Endothelial cell of umbilical vein (primary cell): Measurements from ENCODE around the gene RORC. TPM values are rescaled to one million over a fixed set of nuclear protein-coding genes. Genes with fewer than 3 reads are reported as not detected.

ENCODE experiments used
- BruUV-seq: library from RNA; stranded (reverse); fragments of 400-500 nt; replicated peaks from 2 replicates; lab custom pipeline; 2021; lab: Mats Ljungman, UMichigan
- CTCF ChIA-PET: fragments of 300-600, 350-600 bp; sonication (Branson Sonifier 250); formaldehyde crosslinking; loops from one replicate; lab custom pipeline; 2021; ENCODE audit warnings: antibody characterized with exemption, inconsistent platforms; lab: Charles Lee
- POLR2A ChIA-PET: fragments of 300-600, 350-600 bp; sonication (Branson Sonifier 250); formaldehyde crosslinking; loops from one replicate; lab custom pipeline; 2021; ENCODE audit warnings: antibody characterized with exemption, inconsistent platforms; lab: Charles Lee
- DNase-seq: peaks from one replicate; pipeline ENCODE4 v3.0.0-alpha.2; 2011; ENCODE audit warnings: low read depth, low spot score
- FAIRE-seq: peaks from 2 replicates; lab custom pipeline; 2011; peaks lifted over from hg19 to GRCh38; lab: Jason Lieb, UNC
- H2AFZ ChIP-seq: 2 replicates; pipeline ENCODE4 v1.6.0; 2012; ENCODE audit warnings: low read depth, low read length, control low read depth, inconsistent platforms
- H3K27ac ChIP-seq: 2 replicates; pipeline ENCODE4 v1.5.1; 2011; ENCODE audit warnings: low read depth, mild to moderate bottlenecking, control low read depth, low read length, moderate library complexity; ENCODE audit not compliant: insufficient read depth
- H3K27me3 ChIP-seq, 2 experiments: 2 replicates each; pipeline versions ENCODE4 v1.6.0 to v1.6.1; 2011; ENCODE audit warnings: low read length in 2 of 2, mixed read lengths in 1 of 2; ENCODE audit not compliant: control insufficient read depth in 2 of 2, insufficient read depth in 2 of 2
- H3K36me3 ChIP-seq, 2 experiments: 2 replicates in 1 of 2; 3 replicates in 1 of 2; pipeline ENCODE4 v1.5.1; 2011; ENCODE audit warnings: low read length in 2 of 2, mild to moderate bottlenecking in 1 of 2, moderate library complexity in 1 of 2; ENCODE audit not compliant: control insufficient read depth in 2 of 2, insufficient read depth in 2 of 2; ENCODE audit errors: extremely low read depth in 1 of 2
- H3K4me1 ChIP-seq: 3 replicates; pipeline ENCODE4 v1.5.1; 2011; ENCODE audit warnings: mild to moderate bottlenecking, low read length; ENCODE audit not compliant: control insufficient read depth, insufficient read depth; ENCODE audit errors: extremely low read depth
- H3K4me2 ChIP-seq: 2 replicates; pipeline ENCODE4 v1.6.1; 2011; ENCODE audit warnings: low read length, control low read depth, mixed read lengths; ENCODE audit not compliant: insufficient read depth
- H3K4me3 ChIP-seq, 3 experiments: fragments of 200-600 bp in 1 of 3; sonication (generic), shearing (Covaris generic) in 1 of 3; replicated peaks in 1 of 3; 2 replicates each; pipeline ENCODE4 v1.5.1; 2011 to 2016; ENCODE audit warnings: control low read depth in 3 of 3, low read length in 3 of 3, mild to moderate bottlenecking in 2 of 3, inconsistent platforms in 1 of 3, low read depth in 1 of 3, moderate library complexity in 1 of 3; ENCODE audit not compliant: insufficient read depth in 1 of 3
- H3K79me2 ChIP-seq: 2 replicates; pipeline ENCODE4 v1.6.0; 2012; ENCODE audit warnings: low read length, inconsistent platforms; ENCODE audit not compliant: control insufficient read depth, insufficient read depth
- H3K9ac ChIP-seq: replicated peaks from 2 replicates; pipeline ENCODE3; 2011; ENCODE audit warnings: low read length, control low read depth; ENCODE audit not compliant: insufficient read depth; ENCODE audit errors: extremely low read depth
- H3K9me1 ChIP-seq: replicated peaks from 3 replicates; pipeline ENCODE4 v1.6.0; 2011; ENCODE audit warnings: mild to moderate bottlenecking, low read length; ENCODE audit not compliant: control insufficient read depth, insufficient read depth; ENCODE audit errors: extremely low read depth
- H3K9me3 ChIP-seq: replicated peaks from 2 replicates; pipeline ENCODE4 v1.5.1; 2012; ENCODE audit warnings: low read length, inconsistent platforms; ENCODE audit not compliant: control insufficient read depth, insufficient read depth
- H4K20me1 ChIP-seq: replicated peaks from 2 replicates; pipeline ENCODE3; 2011; ENCODE audit warnings: mild to moderate bottlenecking, low read length; ENCODE audit not compliant: control insufficient read depth, insufficient read depth; ENCODE audit errors: extremely low read depth
- GATA2 ChIP-seq: IDR thresholded peaks from 2 replicates; pipeline ENCODE4 v1.7.0; 2011; ENCODE audit warnings: low read depth, mild to moderate bottlenecking, moderate library complexity, mixed read lengths, low read length; ENCODE audit not compliant: insufficient read length, insufficient read depth
- JUN ChIP-seq: IDR thresholded peaks from 2 replicates; pipeline ENCODE4 v1.6.1; 2011; ENCODE audit warnings: borderline replicate concordance, low read depth; ENCODE audit not compliant: insufficient read length, insufficient read depth
- MYC ChIP-seq: IDR thresholded peaks from one replicate; pipeline ENCODE4 v1.6.1; 2011; ENCODE audit warnings: mild to moderate bottlenecking, low read depth, low read length
- POLR2A ChIP-seq: IDR thresholded peaks from 2 replicates; pipeline ENCODE4 v1.6.1; 2012; ENCODE audit warnings: low read depth, mild to moderate bottlenecking, control low read depth, low read length
- POLR2AphosphoS5 ChIP-seq: IDR thresholded peaks from 2 replicates; pipeline ENCODE4 v1.6.1; 2012; ENCODE audit warnings: low read depth, mild to moderate bottlenecking, control low read depth, low read length, moderate library complexity; ENCODE audit not compliant: insufficient read depth
- dilution Hi-C: fragments of 300-500 bp; cut with MboI; formaldehyde crosslinking; loops from one replicate; pipeline ENCODE4 v1.15.0; 2019; ENCODE audit warnings: low sequenced_read_pairs; ENCODE audit not compliant: extremely low pct_ligation_motif_present
- intact Hi-C: fragments of 100-400 bp; cut with micrococcal nuclease; formaldehyde crosslinking; loops from one replicate; pipeline ENCODE4 v1.10.0; 2022
- polyA plus RNA-seq, 4 experiments: library from polyadenylated mRNA; depleted of rRNA in 3 of 4; stranded (reverse) in 3 of 4; unstranded in 1 of 4; fragments of >200 nt; gene quantifications; 2 replicates each; pipeline versions ENCODE4 v1.2.1 to v1.2.3, GENCODE V29; 2011 to 2012; ENCODE audit warnings: missing spikeins in 1 of 4
- total RNA-seq: library from RNA; stranded (reverse); gene quantifications from 2 replicates; pipeline ENCODE4 v1.2.3, GENCODE V29; 2021
- TF ChIP-seq, protein P1 (sequence below), 2 donors: IDR thresholded peaks; 1 replicate in 1 of 2; 2 replicates in 1 of 2; pipeline ENCODE4 v1.5.1; 2011; ENCODE audit warnings: low read length in 2 of 2, mild to moderate bottlenecking in 2 of 2, moderate library complexity in 2 of 2, control low read depth in 1 of 2, inconsistent platforms in 1 of 2, low read depth in 1 of 2; ENCODE audit not compliant: insufficient read depth in 1 of 2; ENCODE audit errors: extremely low read depth in 1 of 2
- TF ChIP-seq, protein P2 (sequence below): IDR thresholded peaks from 2 replicates; pipeline ENCODE4 v1.6.1; 2011; ENCODE audit not compliant: insufficient read depth, insufficient read length

RORC gene
- total and polyA plus RNA-seq, 2 donors (not counting 3 experiments of a cell fraction or from before 2014, with no cell fraction given): not detected

DNA sequence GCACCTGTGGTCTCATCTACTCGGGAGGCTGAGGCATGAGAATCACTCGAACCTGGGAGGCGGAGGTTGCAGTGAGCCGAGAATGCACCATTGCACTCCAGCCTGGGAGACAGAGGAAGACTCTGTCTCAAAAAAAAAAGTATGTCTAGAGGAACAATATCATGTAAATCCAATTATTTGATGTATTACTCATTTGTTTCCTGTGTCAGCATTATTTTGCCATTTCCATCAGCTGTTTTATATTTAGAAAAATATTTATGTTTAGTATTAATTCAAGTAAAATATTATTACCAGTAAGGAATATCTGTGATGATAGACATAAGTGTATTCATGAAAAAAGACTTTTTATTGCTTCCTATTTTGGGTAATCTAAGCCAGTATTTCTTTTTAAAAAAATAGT is 54.3 kb downstream of the RORC start:
- no TSS peak for BruUV-seq
- Histone ChIP-seq H3K36me3 (no peaks in the 10 kb centered on the region), H3K79me2 (no peaks in the 10 kb centered on the region), H3K4me2 (no peak overlapping the region), H3K9ac (no peak overlapping the region), H3K9me1 (no peaks in the 10 kb centered on the region), H3K27ac (no peak overlapping the region), H3K9me3 (no peaks in the 10 kb centered on the region), H4K20me1 (no peaks in the 10 kb centered on the region), H3K4me1 (no peaks in the 10 kb centered on the region), H3K27me3 (no peaks in the 10 kb centered on the region), H3K4me3 (no peak overlapping the region), H2AFZ (no peak overlapping the region)
- no peak for DNase-seq
- ChIA-PET POLR2A (no interaction called here), CTCF (interaction anchor here (1.2 to 1.7 kb wide), 4 partner anchors 12 to 59 kb away, joined by 3 to 6 read pairs (median 3); no protein-coding TSS in a partner anchor)
- dilution Hi-C loops: no loop called here
- intact Hi-C loops: no loop called here
- TF ChIP-seq, protein P1, sequence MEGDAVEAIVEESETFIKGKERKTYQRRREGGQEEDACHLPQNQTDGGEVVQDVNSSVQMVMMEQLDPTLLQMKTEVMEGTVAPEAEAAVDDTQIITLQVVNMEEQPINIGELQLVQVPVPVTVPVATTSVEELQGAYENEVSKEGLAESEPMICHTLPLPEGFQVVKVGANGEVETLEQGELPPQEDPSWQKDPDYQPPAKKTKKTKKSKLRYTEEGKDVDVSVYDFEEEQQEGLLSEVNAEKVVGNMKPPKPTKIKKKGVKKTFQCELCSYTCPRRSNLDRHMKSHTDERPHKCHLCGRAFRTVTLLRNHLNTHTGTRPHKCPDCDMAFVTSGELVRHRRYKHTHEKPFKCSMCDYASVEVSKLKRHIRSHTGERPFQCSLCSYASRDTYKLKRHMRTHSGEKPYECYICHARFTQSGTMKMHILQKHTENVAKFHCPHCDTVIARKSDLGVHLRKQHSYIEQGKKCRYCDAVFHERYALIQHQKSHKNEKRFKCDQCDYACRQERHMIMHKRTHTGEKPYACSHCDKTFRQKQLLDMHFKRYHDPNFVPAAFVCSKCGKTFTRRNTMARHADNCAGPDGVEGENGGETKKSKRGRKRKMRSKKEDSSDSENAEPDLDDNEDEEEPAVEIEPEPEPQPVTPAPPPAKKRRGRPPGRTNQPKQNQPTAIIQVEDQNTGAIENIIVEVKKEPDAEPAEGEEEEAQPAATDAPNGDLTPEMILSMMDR (IDR thresholded peaks at IDR 0.05; ENCODE audit: extremely low read depth in 1 of 2, insufficient read depth in 1 of 2, low read depth in 1 of 2, low read length in 2 of 2): no peak
- TF ChIP-seq POLR2A (no peak), POLR2AphosphoS5 (no peak), MYC (no peak), GATA2 (no peak)
- TF ChIP-seq, protein P2, sequence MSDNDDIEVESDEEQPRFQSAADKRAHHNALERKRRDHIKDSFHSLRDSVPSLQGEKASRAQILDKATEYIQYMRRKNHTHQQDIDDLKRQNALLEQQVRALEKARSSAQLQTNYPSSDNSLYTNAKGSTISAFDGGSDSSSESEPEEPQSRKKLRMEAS: no peak
- no peak for FAIRE-seq

DNA sequence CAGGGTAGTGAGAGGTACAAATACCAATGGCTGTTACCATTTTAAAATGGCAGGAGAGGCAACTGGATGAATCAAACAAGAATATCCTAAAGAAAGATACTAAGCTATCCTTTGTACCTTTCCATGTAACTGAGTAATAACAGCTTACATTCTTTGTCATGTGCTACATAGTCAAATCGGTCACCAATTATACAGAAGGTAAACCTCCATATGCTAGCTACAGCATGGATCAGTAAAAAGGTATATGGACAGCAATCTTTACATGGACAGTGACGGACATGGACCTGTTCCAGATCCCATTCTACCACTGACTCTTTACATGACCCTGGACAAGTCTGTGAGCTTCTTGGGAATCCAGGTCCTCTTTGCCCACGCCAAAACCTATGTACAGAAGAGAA is 54.9 kb downstream of the RORC start:
- H3K9me3 ChIP-seq: no peaks in the 10 kb centered on the region
- H2AFZ ChIP-seq: no peak overlapping the region
- no TSS peak for BruUV-seq
- FAIRE-seq (no peak), DNase-seq (no peak)
- no peaks in the 10 kb centered on the region for H3K4me1 ChIP-seq
- ChIA-PET POLR2A (no interaction called here), CTCF (interaction anchor here (1.2 to 1.7 kb wide), 2 partner anchors 13 to 31 kb away, joined by 3 to 6 read pairs; no protein-coding TSS in a partner anchor)
- H3K4me3 ChIP-seq: no peak overlapping the region
- no peak overlapping the region for H3K4me2 ChIP-seq
- intact Hi-C loops: no loop called here
- H3K27ac ChIP-seq: no peak overlapping the region
- no peak overlapping the region for H3K9ac ChIP-seq
- H3K79me2 ChIP-seq: no peaks in the 10 kb centered on the region
- dilution Hi-C loops: no loop called here
- TF ChIP-seq MYC (no peak), JUN (no peak)
- H3K27me3 ChIP-seq: no peaks in the 10 kb centered on the region
- no peaks in the 10 kb centered on the region for H4K20me1 ChIP-seq
- no peaks in the 10 kb centered on the region for H3K9me1 ChIP-seq
- H3K36me3 ChIP-seq: no peaks in the 10 kb centered on the region
